ENCODE data around the gene UNC5CL. TPM values are rescaled to one million over a fixed set of nuclear protein-coding genes. Genes with fewer than 3 reads are reported as not detected.

The UNC5CL gene
- total and polyA plus RNA-seq, 2 of the 8 experiments (the other 6 are each of a cell fraction or from before 2014, with no cell fraction given): 1.3 to 1.7 TPM

- H3K9ac ChIP-seq (replicated peaks in 1 of 4; ENCODE audit: extremely low read depth in 1 of 4, low read depth in 3 of 4, low read length in 3 of 4): no peak overlapping the region
- H3K79me2 ChIP-seq (ENCODE audit: control insufficient read depth in 1 of 2, insufficient read depth in 2 of 2, low read length in 2 of 2): peaks cover 37 to 96% of the 10 kb centered on the region in 2 experiments
- H2AFZ ChIP-seq (ENCODE audit: low read length): no peak overlapping the region
- H2BK20ac ChIP-seq (ENCODE audit: low read length): no peak overlapping the region
- H4K20me1 ChIP-seq (replicated peaks in 1 of 2; ENCODE audit: control insufficient read depth in 1 of 2, insufficient read depth in 2 of 2, low read length in 2 of 2): peaks cover 3 to 12% of the 10 kb centered on the region in 2 experiments
- H3K27ac ChIP-seq (ENCODE audit: low read depth, low read length): no peak overlapping the region
- H4K5ac ChIP-seq (ENCODE audit: insufficient read length, low read depth, low read length): no peak overlapping the region
- H3K14ac ChIP-seq (ENCODE audit: insufficient read length): no peak overlapping the region
- no peak overlapping the region for H2AK5ac ChIP-seq (ENCODE audit: low read depth, low read length)
- no peaks in the 10 kb centered on the region for H3K9me3 ChIP-seq (ENCODE audit: insufficient read depth in 2 of 2, low read depth in 1 of 2, low read length in 1 of 2)
- no peak overlapping the region for H3K4me2 ChIP-seq (ENCODE audit: insufficient read depth in 1 of 2, low read depth in 2 of 2, low read length in 2 of 2)
- no peak for TF ChIP-seq SUZ12 (IDR thresholded peaks at IDR 0.05; ENCODE audit: low read length)
- no peak for TF ChIP-seq TAF7 (optimal IDR thresholded peaks at IDR 0.05; ENCODE audit: borderline replicate concordance, low read depth, low read length)
- TF ChIP-seq E2F6 (IDR thresholded peaks at IDR 0.05): no peak
- TF ChIP-seq POLR2A (IDR thresholded peaks at IDR 0.05; ENCODE audit: control extremely low read depth in 1 of 2, low read depth in 2 of 2, low read length in 2 of 2): no peak
- TF ChIP-seq POLR2AphosphoS5 (IDR thresholded peaks at IDR 0.05; ENCODE audit: low read depth, low read length): no peak
- no peak for TF ChIP-seq PHF8 (conservative IDR thresholded peaks at IDR 0.05; ENCODE audit: low read depth, low read length)
- TF ChIP-seq TCF12 (IDR thresholded peaks at IDR 0.05; ENCODE audit: low read depth, low read length): no peak
- TF ChIP-seq CHD2 (IDR thresholded peaks at IDR 0.05; ENCODE audit: low read length): no peak
- TF ChIP-seq RBBP5 (IDR thresholded peaks at IDR 0.05; ENCODE audit: borderline replicate concordance, low read depth, low read length): no peak
- no peak for TF ChIP-seq MAFK (IDR thresholded peaks at IDR 0.05; ENCODE audit: low read depth, low read length)
- no peak for TF ChIP-seq GABPA (IDR thresholded peaks at IDR 0.05; ENCODE audit: borderline replicate concordance, insufficient read depth, low read length)
- H2BK15ac ChIP-seq (ENCODE audit: low read length): no peak overlapping the region
- peaks cover 12 to 47% (median 35%) of the 10 kb centered on the region in 4 experiments for H3K36me3 ChIP-seq (ENCODE audit: control insufficient read depth in 2 of 4, insufficient read depth in 4 of 4, low read length in 3 of 4)
- H3K4ac ChIP-seq (replicated peaks; ENCODE audit: insufficient read length, low read depth, low read length): no peak overlapping the region
- ChIA-PET POLR2A (ENCODE audit: partially characterized antibody) (no interaction called here), CTCF (ENCODE audit: partially characterized antibody) (no interaction called here)
- H4K91ac ChIP-seq (replicated peaks; ENCODE audit: insufficient read length, low read length): no peak overlapping the region
- no peak overlapping the region for H3K4me3 ChIP-seq (ENCODE audit: extremely low read depth in 1 of 4, insufficient read depth in 2 of 4, low read depth in 3 of 4, low read length in 4 of 4)
- no peak overlapping the region for H3K56ac ChIP-seq (replicated peaks; ENCODE audit: insufficient read length, low read depth, low read length)
- H4K8ac ChIP-seq (ENCODE audit: extremely low read depth, insufficient read depth, low read length): no peak overlapping the region
- no peak overlapping the region for H3K18ac ChIP-seq (ENCODE audit: extremely low read depth, low read length)
- H3K23ac ChIP-seq (ENCODE audit: insufficient read length): no peak overlapping the region
- 100% methylated on average over 1 of the region's 1 CpG; no CpG with 5 or more reads in 1 of the 2 experiments for WGBS, 2 experiments (ENCODE audit: extremely low coverage in 1 of 2, insufficient coverage in 1 of 2, insufficient read length in 1 of 2, insufficient replicate concordance in 2 of 2, low coverage in 1 of 2, low lambda C conversion rate in 2 of 2, missing lambda C conversion rate in 1 of 2)
- no peaks in the 10 kb centered on the region for H3K27me3 ChIP-seq (replicated peaks in 1 of 4; ENCODE audit: control insufficient read depth in 3 of 4, extremely low read depth in 1 of 4, insufficient read depth in 3 of 4, low read length in 3 of 4)
- no peak for FAIRE-seq
- H2BK5ac ChIP-seq (ENCODE audit: low read depth, low read length): no peak overlapping the region
- H3K79me1 ChIP-seq (ENCODE audit: low read depth, low read length): no peaks in the 10 kb centered on the region; the same call in 1 of the 2 replicates
- H2BK12ac ChIP-seq (ENCODE audit: low read depth, low read length): no peak overlapping the region
- peaks cover 5% of the 10 kb centered on the region for H3K23me2 ChIP-seq (ENCODE audit: low read depth, low read length)
- DNase-seq (ENCODE audit: low read depth in 1 of 2, low spot score in 2 of 2): no peak
- H3K4me1 ChIP-seq (replicated peaks in 1 of 4; ENCODE audit: control insufficient read depth in 3 of 4, insufficient read depth in 4 of 4, low read length in 3 of 4): peaks cover 0 to 5% (median 2%) of the 10 kb centered on the region in 4 experiments; a peak in 3 of 7 replicates
- no peak overlapping the region for H2BK120ac ChIP-seq (replicated peaks; ENCODE audit: low read depth, low read length)
Observed at GRCh38 chr6:41079080-41079479, 40.1 kb upstream of the UNC5CL start.

Data from H1 (cell line).